ENCODE data around the gene SLC30A1. TPM values are rescaled to one million over a fixed set of nuclear protein-coding genes. Genes with fewer than 3 reads are reported as not detected.
A peak's percentile ranks its signal among the peaks of the same experiment; 100 is the strongest.
"Not testable (repeated sequence)": the region's sequence is repeated elsewhere in the genome, so short reads cannot be mapped to it uniquely, and the experiment has no call there.

Gene SLC30A1
- polyA plus RNA-seq, 12 donors, result 10.8 to 30.1 (median 14.7) TPM; not detected in 1

DNA sequence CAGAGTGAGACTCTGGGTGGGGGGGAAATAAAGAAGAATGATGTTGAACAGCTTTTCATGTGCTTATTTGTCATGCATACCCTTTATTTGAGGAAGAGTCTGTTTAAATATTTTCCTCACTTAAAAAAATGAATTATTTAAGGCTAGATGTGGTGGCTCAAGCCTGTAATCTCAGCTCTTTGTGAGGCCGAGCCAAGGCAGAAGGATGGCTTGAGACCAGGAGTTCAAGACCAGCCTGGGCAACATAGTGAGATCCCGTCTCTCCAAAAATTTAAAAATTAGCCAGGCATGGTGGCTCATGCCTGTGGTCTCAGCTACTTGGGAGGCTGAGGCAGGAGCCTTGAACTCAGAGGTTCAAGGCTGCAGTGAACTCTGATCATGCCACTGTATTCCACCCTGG lies 25.4 kb downstream of the SLC30A1 start:
- DNase-seq, result no peak

DNA sequence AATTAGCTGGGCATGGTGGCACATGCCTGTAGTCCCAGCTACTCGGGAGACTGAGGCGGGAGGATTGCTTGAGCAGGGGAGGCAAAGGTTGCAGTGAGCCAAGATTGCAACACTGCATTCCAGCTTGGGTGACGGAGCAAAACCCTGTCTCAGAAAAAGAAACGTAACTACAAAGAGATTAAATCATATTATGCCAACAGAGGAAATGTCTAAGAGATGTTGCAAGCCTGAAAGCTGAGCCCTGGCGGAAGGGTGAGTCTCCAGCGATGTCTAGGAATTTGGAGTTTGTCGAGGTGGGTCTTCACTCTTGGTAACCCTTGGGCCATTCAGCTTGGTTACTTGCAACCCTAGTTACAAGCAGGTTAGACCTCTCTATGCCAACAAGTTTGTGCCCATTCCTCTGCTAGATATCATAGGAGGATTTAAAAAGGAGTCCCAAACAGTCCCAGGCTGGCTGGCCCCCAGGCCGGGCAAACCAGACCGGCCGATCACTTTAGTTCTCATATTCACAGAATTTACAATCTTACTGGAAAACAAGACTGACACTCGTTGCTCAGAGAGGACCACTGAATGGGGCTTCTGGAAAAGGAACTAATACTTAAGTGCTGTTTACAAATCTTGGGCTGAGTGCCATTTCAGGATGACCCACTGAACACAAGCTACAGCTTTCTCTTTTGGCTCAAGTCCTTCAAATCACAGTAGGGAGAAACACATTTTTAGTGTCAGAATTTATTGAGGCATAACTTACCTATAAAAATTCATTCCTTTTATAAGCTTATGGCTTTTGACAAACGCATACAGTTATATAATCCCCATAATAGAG lies 27.1 kb downstream of the SLC30A1 start:
- DNase-seq, result no peak

DNA sequence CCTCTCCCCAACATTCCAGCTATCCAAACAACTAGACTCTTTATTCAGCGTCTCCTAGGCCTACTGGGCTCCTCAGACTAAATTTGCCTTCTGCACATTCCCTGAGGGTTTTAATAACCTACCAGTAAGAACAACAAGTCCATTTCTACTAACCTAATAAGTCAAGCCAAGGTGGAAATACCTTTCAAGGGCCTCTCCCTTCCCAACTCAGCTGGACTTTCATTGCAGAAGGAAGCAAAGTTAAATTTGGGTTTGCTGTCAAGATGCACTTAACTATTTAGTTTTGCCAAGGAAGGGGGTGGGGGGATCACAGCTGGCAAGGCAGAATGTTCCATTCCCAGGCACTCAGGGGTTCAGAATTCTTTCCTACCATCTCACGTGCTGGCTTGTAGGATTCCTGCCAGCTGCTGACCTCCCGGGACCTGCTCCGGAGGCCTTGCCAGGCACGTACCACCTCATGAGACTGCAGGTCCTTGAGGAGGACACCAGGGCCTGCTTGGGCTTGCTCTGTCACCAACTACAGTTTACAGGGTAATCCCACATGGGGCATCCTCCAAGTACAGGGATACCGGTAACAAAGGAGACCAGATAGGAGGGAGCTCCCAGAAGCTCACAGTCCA lies 29.8 kb downstream of the SLC30A1 start:
- no peak for DNase-seq

DNA sequence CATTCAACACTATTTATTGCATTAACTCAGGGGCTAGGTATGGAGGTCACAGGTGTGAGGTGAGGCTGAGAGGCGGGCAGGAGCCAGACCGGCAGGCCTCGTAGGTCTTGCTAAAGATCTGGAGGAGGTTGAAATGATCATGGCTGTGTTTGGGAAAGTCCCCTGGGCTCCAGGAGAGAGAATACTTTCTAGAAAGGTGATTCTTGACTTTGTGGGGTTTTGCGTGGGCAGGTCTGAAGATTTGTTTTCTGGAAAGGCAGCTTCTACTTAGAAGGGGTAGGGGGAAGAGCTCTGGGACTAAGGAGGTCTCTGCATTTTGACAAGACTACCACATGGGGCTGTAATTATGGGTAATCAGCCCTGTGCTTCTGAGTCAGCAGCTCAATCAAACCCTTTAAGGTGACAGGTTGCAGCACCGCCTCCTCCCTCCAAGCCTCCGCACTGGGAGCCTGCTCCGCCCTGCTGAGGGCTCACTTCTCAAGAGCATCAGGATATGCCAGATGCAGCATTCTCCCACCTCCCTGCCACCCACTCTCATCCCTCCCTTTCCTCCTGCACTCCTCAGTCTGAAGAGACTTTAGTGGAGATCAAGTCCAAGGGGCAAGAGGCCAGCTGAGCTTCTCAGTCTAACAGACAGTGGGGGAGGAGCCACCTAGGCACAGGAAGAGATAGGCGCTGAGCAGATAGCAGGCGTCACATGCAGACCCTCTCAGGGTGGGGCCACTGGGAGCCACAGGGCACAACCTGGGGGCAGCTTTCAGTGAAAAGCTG lies 30.5 kb downstream of the SLC30A1 start:
- no peak for DNase-seq

DNA sequence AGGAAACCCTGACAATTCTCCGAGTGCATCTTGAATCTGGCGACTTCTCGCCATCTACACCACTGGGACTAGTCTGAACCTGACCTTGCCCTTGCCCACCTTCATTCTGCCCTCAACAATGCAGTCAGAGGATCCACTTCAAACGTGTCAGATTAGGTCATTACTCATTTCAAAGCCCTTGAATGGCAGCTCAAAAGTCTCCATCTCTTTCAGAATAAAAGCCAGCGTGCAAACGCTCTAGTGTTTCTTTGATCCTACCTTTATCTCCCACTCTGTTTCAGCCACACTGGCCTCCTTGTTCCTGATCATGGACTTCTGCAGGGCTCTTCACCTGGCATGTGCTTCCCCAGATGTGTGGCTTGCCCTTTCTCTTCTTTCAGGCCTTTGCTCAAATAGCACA lies 31.3 kb downstream of the SLC30A1 start:
- DNase-seq, result no peak

DNA sequence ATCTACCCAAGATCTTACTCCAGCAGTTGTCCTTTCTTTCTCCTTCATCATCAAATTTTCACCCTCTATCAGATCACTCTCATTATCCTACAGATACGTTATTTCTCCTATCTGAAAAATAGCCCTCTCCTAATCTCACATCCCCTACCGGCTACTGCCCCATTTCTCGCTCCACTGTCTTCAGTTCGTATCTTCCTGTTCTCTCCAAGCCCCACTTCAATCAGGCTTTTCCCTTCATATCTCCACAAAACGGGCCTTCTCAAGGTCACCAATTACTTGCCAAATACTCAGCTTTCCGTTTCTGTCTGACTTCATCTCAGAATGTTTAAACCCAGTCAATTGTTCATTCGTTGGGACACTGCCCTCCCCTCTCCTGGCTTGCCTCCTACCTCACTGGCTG lies 32.4 kb downstream of the SLC30A1 start:
- no peak for DNase-seq

DNA sequence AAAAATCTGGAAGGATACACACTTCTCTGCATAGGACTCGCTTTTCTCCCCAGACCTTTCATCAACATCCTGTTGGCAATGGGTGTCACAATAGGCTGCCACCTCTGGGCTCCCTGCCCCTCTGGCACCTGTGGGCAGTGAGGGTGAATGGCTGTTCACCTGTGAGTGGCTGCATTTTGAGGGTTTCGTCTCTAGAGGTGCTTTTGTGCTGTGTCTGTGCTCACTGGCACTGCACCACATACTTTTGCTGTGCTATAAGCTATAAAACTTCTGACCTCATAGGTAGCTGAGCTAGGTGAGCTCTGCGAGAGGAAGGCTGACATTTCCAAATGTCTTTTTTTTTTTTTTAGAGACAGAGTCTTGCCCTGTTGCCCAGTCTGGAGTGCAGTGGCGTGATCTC lies 35.9 kb downstream of the SLC30A1 start:
- DNase-seq, result no peak

DNA sequence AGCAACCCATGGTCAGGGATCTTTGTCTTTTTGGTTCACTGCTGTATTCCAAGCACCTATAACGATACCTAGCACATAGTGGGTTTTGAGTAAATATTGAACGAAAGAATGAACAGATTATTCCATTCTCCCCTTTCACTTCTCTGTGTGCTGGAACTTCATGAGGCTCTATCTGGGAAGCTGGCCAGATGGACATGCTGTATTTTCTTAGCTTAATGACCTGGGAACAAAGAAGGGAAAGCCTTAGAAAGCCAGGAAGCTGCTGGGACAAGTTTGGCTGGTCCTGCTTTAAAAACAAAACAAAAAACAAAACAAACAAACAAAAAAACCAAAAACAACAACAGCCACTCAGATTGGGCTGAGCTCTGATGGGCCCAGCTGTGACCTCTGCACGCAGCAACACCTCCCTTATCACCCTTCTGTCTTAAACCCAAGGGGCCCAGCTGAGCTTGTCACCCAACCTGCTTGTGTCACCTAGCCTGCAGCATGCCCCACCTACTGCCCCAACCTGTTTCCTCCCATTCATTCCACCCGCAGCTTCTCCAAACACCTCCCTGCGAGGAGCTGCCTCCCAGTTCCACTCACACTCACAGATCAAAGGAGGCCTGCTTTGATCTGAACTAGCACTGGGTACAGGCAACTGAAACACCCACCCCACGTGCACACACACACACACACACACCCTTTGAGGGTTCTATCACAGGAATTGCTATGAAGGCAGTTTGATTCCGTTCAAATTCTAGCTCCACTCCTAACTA lies 37.1 kb downstream of the SLC30A1 start:
- DNase-seq, result peak; percentile 69

DNA sequence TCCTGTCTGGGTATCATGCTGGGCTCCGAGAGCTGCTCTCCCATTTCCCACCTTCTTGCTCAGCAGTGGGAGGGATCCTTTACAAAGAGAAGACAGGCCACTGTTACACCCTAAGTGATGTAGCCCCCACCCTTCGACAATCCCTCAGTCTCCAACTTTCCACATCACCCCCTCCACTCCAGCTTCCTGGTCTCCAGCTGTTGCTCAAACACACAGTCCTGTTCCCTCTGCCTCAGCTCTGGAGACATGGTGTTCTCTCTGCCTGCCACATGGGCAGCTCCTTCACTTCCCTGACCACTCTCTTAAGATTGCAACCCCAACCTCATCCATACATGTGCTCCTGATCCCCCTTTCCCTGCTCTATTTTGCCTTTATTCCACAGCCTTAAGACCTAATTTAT lies 37.7 kb downstream of the SLC30A1 start:
- DNase-seq, result no peak

DNA sequence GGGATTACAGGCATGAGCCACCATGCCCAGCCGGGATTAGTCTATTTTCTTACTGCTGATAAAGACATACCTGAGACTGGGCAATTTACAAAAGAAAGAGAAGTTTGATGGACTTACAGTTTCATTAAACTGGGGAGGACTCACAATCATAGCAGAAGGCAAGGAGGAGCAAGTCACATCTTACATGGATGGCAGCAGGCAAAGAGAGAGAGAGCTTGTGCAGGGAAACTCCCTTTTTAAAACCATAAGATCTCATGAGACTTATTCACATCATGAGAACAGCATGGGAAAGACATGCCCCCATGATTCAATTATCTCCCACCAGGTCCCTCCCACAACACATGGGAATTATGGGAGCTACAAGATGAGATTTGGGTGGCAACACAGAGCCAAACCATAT lies 38.1 kb downstream of the SLC30A1 start:
- DNase-seq, result not testable (repeated sequence)

DNA sequence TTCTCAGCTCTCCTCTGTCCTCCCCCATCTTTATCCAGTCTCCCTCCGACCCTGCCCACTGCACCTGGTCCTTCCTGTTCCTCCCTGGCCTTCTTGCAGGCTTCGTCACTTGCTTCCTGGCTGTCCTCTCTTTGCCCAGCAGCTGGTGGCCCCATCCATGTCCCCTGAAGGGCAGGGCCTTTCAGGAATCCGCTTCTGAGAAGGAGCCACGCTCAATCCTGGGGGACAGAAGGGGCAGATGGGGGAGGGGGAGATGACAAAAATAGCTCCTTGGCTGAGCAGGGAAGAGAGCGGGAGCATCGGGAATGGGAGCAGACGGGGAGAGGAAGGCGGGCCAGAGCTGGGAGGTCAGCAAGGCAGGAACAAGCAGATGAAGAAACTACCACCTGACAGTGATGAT lies 40.7 kb downstream of the SLC30A1 start:
- DNase-seq, result no peak

DNA sequence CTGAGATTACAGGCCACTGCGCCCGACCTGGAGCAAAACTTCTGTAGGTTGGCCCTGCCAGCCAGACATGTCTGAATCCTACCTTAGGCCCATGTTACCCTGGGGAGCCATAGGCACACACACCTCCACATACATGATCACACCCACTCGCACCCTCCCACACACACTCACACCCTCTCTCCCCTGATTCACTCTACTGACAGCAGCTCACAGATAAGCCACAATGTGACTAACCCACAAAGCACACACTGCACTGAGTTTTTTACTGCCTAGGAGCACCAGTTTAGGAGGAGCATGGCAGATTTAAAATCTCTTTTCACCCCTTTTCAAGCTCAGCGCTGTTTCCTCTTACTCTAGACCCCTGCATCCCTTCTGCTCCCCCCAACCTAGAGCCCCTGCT lies 41.7 kb downstream of the SLC30A1 start:
- DNase-seq, result no peak

DNA sequence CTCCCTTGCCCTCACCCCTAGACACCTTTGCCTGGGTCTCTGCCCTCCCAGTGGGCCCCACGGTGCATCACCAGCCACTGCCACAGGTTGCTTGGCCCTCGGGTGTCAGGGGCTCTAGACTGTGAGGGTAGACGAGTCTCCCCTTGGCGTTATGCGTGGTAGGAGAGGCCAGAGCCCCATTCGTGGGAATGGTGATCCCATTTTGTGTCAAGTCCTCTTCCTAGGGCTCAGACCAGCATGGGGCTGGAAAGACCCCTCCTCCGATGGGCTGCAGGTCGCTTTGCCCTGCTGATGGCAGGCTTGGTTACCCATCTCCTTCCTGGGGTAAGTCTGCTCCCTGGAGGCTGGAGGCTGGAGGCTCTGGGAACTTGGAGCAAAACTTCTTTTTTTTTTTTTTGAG lies 42.4 kb downstream of the SLC30A1 start:
- DNase-seq, result no peak

DNA sequence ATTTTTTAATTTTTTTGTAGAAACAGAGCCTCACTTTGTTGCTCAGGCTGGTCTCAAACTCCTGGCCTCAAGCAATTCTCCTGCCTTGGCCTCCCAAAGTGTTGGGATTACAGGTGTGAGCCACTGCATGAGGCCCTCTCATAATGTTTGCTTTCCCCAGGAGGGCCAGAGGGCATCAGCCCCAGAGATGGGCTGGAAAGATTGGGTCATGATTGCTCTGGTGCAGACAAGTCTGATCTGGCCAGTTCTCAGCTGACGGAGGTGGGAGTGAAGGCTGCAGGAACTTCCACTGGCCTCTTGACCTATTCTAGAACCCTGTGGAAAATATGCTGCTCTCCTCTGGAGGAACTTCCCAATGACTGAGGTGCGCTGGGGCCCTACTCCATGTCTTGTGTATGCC lies 43.6 kb downstream of the SLC30A1 start:
- DNase-seq, result no peak

DNA sequence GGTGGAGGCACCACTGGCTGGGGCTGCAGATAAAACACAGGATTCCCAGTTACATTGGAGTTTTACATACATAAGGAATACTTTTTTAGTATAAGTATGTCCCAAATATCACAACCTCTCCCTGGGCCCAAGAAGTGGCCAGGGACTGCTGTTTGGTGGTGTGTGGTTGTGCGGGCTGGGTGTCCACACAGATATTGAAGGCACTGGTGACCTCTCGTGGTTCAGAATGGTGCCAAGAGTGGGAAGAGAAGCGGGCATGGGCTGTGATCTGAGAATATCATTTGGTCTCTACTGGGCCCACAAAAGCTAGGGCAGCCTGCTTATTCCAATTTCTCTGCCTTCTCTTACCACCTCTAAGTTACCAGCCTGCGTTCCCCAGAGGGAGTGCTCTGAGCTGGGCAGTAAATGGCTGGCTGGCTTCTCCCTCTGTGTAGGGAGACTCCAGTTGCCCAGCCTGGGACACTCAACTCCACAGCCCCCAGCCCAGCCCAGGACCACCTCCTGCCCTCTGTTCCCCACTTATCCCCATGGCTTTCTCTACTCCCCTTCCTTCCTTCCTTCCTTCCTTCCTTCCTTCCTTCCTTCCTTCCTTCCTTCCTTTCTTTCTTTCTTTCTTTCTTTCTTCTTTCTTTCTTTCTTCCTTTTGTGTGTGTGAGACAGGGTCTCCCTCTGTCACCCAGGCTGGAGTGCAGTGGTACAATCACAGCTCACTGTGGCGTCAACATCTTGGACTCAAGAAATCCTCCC lies 44.2 kb downstream of the SLC30A1 start:
- no peak for DNase-seq

DNA sequence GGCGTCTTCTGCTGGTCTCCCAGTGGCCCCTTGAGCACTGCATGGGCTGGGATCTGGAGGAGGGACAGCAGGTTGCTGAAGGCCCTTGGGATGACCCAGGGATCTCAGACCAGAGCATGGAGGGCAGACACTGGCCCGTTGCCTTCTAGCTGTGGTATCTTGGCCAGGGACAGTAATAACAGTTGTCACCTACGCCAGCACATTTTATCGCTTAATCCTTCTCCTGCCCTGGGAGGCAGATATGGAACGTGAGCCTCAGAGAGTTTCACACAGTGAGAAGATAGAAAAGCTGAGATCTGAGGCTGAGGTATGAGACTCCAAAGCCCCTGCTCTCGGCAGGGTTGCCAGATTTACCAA lies 46.9 kb downstream of the SLC30A1 start:
- DNase-seq, result no peak

DNA sequence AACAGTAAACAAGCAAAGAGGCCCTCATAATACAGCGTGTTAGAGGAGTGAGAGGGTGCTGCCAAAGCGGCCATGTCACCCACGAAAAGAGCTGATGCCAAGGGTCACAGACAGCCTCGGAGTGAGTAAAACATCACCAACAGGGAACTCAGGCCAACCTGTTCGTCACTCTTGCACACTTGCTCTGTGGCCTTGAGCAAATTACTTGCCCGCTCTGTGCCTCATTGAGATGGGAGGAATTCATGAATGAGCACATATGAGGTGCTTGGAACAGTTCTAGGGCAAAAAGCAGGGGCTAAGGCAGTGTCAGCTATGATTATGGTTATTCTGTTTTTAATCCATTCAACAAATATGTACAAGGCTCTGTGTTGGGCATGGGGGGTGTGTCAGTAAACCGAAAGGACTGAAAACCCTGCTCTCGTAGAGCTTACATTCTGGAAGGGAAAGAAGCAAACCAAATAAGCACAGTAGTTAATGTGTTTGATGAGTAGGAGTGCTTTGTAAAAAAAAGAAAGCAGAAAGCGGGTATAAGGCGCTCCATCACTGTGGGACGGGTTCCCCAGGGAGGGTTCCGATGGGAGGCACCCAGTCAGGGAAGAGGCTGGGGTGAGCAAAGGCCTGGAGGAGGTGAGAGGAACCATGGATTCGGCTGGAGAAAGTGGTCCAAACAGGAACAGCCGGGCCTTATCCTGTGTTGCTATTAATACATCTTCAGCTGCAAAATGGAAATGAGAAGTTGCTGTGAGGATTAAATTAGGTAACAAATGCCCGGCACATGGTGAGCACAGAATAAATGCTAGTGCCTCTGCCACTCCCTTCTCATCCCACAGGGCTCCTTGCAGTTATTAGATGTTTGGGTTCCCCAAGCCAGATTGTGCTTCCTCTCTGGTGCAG lies 47.5 kb downstream of the SLC30A1 start:
- no peak for DNase-seq

DNA sequence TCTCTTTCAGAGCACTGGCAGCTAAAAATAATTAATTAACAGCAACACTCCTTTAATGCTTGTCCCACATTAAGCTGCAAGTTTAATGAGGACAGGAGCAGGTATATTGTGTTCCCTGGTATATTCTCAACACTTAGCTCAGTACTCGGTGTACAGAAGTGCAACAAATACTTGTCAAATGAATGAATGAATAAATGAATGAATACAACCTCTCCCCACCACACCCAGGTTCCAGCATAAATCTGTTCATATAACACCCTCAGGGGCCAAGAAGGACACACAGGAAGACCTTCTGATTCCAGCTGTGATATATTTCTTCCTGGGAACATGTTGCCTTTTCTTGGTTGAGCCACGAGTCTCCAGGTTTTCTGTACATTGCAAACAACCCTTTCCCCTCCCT lies 48.9 kb downstream of the SLC30A1 start:
- no peak for DNase-seq

DNA sequence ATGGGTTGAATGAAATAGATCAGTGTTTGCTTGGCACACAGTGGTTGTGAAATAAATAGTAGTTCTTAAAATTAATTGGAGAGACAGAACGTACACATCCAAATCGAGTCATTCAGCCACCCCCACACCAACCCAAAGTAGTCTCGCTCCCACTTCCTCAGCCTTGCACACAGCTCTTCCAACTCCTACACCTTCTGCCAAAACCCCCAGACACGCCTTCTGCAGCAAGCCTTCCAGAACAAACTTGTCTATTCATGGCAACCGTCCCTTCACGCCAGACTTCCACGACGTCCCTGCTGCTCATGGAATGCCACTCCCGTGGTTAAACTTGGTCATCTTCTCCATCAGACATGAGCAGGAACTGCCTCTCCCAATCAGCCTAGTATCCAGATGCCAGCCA lies 49.5 kb downstream of the SLC30A1 start:
- no peak for DNase-seq

DNA sequence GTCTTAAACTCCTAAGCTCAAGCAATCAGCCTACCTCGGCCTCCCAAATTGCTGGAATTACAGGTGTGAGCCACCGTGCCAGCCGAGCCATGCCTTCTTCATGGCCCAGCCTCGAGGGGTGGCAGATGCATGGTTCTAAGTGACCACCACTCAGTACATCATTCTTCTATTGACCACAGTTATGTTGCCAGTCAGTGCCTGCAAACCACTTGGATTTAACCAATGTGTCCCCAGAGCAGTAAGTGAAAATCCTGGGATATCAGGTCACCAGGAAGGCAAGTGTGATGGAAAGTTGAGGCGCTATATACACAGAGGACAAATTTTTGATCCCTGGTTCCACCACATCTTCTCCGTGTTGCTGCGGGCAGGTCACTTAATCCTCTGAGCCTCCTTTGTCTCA lies 50.0 kb downstream of the SLC30A1 start:
- DNase-seq, result no peak
